Sigmoid colon (tissue), 4 donors: ENCODE results near the gene MAPK8IP3.

Source experiments
- EP300 ChIP-seq, 4 donors: sonication (generic); formaldehyde crosslinking; IDR thresholded peaks; one replicate each; pipeline ENCODE4 v1.6.1; 2017; ENCODE audit warnings: antibody characterized with exemption in 4 of 4
- POLR2A ChIP-seq, 2 donors: fragments of 450-650 bp; IDR thresholded peaks; one replicate each; pipeline ENCODE4 v1.6.1; 2016; ENCODE audit warnings: antibody characterized with exemption in 2 of 2, mild to moderate bottlenecking in 2 of 2, moderate library complexity in 2 of 2
- POLR2AphosphoS5 ChIP-seq, 4 donors: sonication (generic); formaldehyde crosslinking; IDR thresholded peaks; one replicate each; pipeline ENCODE4 v1.6.1; 2017; ENCODE audit warnings: antibody characterized with exemption in 4 of 4
- TF ChIP-seq, protein P1 (sequence below), 4 experiments: fragments of 450-650 bp in 3 of 4; fragments of 200-600 bp in 1 of 4; IDR thresholded peaks; one replicate each; pipeline ENCODE4 v1.5.1; 2016 to 2019; ENCODE audit warnings: antibody characterized with exemption in 4 of 4, mild to moderate bottlenecking in 3 of 4, moderate library complexity in 2 of 4

DNA sequence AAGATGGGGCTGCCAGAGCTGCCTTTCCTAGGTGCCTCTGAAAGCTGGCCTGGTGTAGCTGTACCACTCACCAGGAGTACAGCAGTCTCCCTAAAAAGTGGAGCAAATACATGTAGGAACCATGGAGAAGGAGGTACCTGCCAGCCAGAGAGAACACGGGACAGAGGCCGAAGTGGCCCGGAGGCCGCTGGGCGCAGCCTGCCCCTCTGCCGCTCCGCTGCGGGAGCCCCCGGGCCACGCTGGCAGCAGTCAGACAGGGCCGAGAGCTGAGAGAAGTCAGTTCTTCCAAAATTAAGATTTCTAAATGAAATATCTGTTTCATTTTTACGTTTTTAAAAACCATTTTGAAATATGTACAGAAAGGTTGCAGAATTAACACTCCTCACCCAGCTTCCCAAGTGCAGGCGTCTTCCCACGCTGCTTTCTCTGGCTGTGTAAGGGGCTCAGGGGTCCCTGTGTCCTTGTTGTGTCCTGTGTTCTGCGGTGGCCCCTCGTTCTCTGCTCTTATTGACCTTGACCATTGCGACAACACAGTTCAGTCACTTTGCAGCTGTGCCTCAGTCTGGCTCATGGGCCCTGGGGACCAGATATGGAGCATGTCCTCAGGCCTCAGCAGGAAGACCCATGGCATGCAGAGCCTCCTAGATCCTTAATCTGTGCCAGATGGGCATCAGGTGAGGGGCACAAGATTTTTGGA lies 5.0 kb downstream of the MAPK8IP3 start:
- TF ChIP-seq POLR2A (IDR thresholded peaks at IDR 0.05) (no peak), EP300 (IDR thresholded peaks at IDR 0.05) (no peak), POLR2AphosphoS5 (IDR thresholded peaks at IDR 0.05) (no peak)
- TF ChIP-seq, protein P1, sequence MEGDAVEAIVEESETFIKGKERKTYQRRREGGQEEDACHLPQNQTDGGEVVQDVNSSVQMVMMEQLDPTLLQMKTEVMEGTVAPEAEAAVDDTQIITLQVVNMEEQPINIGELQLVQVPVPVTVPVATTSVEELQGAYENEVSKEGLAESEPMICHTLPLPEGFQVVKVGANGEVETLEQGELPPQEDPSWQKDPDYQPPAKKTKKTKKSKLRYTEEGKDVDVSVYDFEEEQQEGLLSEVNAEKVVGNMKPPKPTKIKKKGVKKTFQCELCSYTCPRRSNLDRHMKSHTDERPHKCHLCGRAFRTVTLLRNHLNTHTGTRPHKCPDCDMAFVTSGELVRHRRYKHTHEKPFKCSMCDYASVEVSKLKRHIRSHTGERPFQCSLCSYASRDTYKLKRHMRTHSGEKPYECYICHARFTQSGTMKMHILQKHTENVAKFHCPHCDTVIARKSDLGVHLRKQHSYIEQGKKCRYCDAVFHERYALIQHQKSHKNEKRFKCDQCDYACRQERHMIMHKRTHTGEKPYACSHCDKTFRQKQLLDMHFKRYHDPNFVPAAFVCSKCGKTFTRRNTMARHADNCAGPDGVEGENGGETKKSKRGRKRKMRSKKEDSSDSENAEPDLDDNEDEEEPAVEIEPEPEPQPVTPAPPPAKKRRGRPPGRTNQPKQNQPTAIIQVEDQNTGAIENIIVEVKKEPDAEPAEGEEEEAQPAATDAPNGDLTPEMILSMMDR (IDR thresholded peaks at IDR 0.05), result no peak
